Peyer's patch (tissue), 4 donors: ENCODE measurements around the gene MED22. TPM values are rescaled to one million over a fixed set of nuclear protein-coding genes. Genes with fewer than 3 reads are reported as not detected.

ENCODE experiments used
- DNase-seq, 3 donors: peaks; one replicate each; pipeline ENCODE4 v3.0.0-alpha.2; 2017 to 2019
- H3K27ac ChIP-seq, 4 donors: fragments of 200-600 bp; sonication (generic); one replicate each; pipeline ENCODE4 v1.5.1; 2016 to 2019
- H3K27me3 ChIP-seq, 2 donors: fragments of 200-600 bp; sonication (generic); one replicate each; pipeline ENCODE4 v1.5.1; 2019
- H3K36me3 ChIP-seq, 3 donors: fragments of 200-600 bp; sonication (generic); one replicate each; pipeline ENCODE4 v1.5.1; 2016 to 2019
- H3K4me1 ChIP-seq, 4 donors: fragments of 200-600 bp; sonication (generic); one replicate each; pipeline ENCODE4 v1.5.1; 2016 to 2019
- H3K4me3 ChIP-seq, 4 donors: fragments of 200-600 bp; sonication (generic); 1 replicate in 3 of 4; 2 replicates in 1 of 4; pipeline ENCODE4 v1.5.1; 2016 to 2019; ENCODE audit warnings: mild to moderate bottlenecking in 1 of 4
- H3K9me3 ChIP-seq, 4 donors: fragments of 200-600 bp; sonication (generic); one replicate each; pipeline ENCODE4 v1.5.1; 2016 to 2019; ENCODE audit warnings: mild to moderate bottlenecking in 1 of 4
- CTCF ChIP-seq, 6 experiments: fragments of 450-650 bp in 4 of 6; fragments of 200-600 bp in 2 of 6; sonication (generic) in 1 of 6; IDR thresholded peaks; one replicate each; pipeline ENCODE4 v1.5.1; 2017 to 2019; ENCODE audit warnings: antibody characterized with exemption in 6 of 6, mild to moderate bottlenecking in 3 of 6, moderate library complexity in 1 of 6
- POLR2A ChIP-seq, 2 donors: fragments of 450-650 bp; IDR thresholded peaks; one replicate each; pipeline ENCODE4 v1.5.1; 2017; ENCODE audit warnings: antibody characterized with exemption in 2 of 2, mild to moderate bottlenecking in 2 of 2, moderate library complexity in 2 of 2
- total RNA-seq, 4 donors: library from RNA; depleted of rRNA; stranded (reverse); fragments of >200 nt; gene quantifications; one replicate each; pipeline ENCODE4 v1.1.0, GENCODE V29; 2016

The MED22 gene
- total RNA-seq, 4 donors from 2014 or later = 23.5 to 42.1 (median 31.2) TPM

- Histone ChIP-seq H3K36me3 (peaks cover 0 to 58% (median 0%) of the 10 kb centered on the region in 3 donors), H3K27me3 (no peaks in the 10 kb centered on the region), H3K9me3 (no peaks in the 10 kb centered on the region), H3K4me3 (no peak overlapping the region), H3K27ac (peak overlapping the region in 1 of 4 donors; percentile 69), H3K4me1 (peaks cover 0 to 35% (median 13%) of the 10 kb centered on the region in 4 donors)
- DNase-seq = no peak
- TF ChIP-seq CTCF (IDR thresholded peaks at IDR 0.05) = no peak
- no peak for TF ChIP-seq POLR2A (IDR thresholded peaks at IDR 0.05)
Measured at GRCh38 chr9:133342570-133342969, 5.4 kb downstream of the MED22 start.

- H3K27me3 ChIP-seq = no peaks in the 10 kb centered on the region
- no peak overlapping the region for H3K4me3 ChIP-seq
- H3K27ac ChIP-seq = peak overlapping the region in 1 of 4 donors; percentile 69
- DNase-seq = no peak
- H3K36me3 ChIP-seq = peaks cover 0 to 58% (median 0%) of the 10 kb centered on the region in 3 donors
- H3K9me3 ChIP-seq = no peaks in the 10 kb centered on the region
- TF ChIP-seq POLR2A (IDR thresholded peaks at IDR 0.05) = no peak
- peak in 1 of 6 experiments; percentile 13 for TF ChIP-seq CTCF (IDR thresholded peaks at IDR 0.05)
- H3K4me1 ChIP-seq = peaks cover 0 to 30% (median 11%) of the 10 kb centered on the region in 4 donors
Measured at GRCh38 chr9:133342069-133342406, 5.9 kb downstream of the MED22 start.

- no peaks in the 10 kb centered on the region for H3K9me3 ChIP-seq
- H3K4me3 ChIP-seq = no peak overlapping the region
- peak overlapping the region in 1 of 4 donors; percentile 69 for H3K27ac ChIP-seq
- H3K27me3 ChIP-seq = no peaks in the 10 kb centered on the region
- peak in 2 of 3 donors; percentile 57 to 70 for DNase-seq
- TF ChIP-seq POLR2A (IDR thresholded peaks at IDR 0.05) = no peak
- no peak for TF ChIP-seq CTCF (IDR thresholded peaks at IDR 0.05)
- peaks cover 0 to 25% (median 9%) of the 10 kb centered on the region in 4 donors for H3K4me1 ChIP-seq
- peaks cover 0 to 58% (median 0%) of the 10 kb centered on the region in 3 donors for H3K36me3 ChIP-seq
Measured at GRCh38 chr9:133341369-133342068, 6.4 kb downstream of the MED22 start.

GRCh38 chr9:133340916-133341315 is 7.0 kb downstream of the MED22 start:
- Histone ChIP-seq H3K4me3 (no peak overlapping the region), H3K9me3 (no peaks in the 10 kb centered on the region), H3K27me3 (no peaks in the 10 kb centered on the region), H3K36me3 (peaks cover 0 to 58% (median 0%) of the 10 kb centered on the region in 3 donors), H3K27ac (peak overlapping the region in 1 of 4 donors; percentile 69), H3K4me1 (peaks cover 0 to 21% (median 6%) of the 10 kb centered on the region in 4 donors)
- DNase-seq = no peak
- TF ChIP-seq POLR2A (IDR thresholded peaks at IDR 0.05) (no peak), CTCF (IDR thresholded peaks at IDR 0.05) (no peak)

- Histone ChIP-seq H3K36me3 (peaks cover 0 to 52% (median 0%) of the 10 kb centered on the region in 3 donors), H3K4me1 (peaks cover 0 to 21% (median 7%) of the 10 kb centered on the region in 4 donors), H3K4me3 (no peak overlapping the region), H3K9me3 (no peaks in the 10 kb centered on the region), H3K27me3 (no peaks in the 10 kb centered on the region), H3K27ac (peak overlapping the region in 1 of 4 donors; percentile 69)
- peak in 1 of 3 donors; percentile 50 for DNase-seq
- TF ChIP-seq POLR2A (IDR thresholded peaks at IDR 0.05) (no peak), CTCF (IDR thresholded peaks at IDR 0.05) (no peak)
Measured at GRCh38 chr9:133340256-133340655, 7.7 kb downstream of the MED22 start.
